OCI-LY3 (cell line): ENCODE measurements around the gene CTSD.

ENCODE experiments used
- EZH2phosphoT487 ChIP-seq: fragments of 200-600 bp; shearing (Covaris generic); IDR thresholded peaks from 2 replicates; pipeline ENCODE4 v1.6.1; 2018; ENCODE audit warnings: antibody characterized with exemption, mixed run types, low read depth
- TF ChIP-seq, protein P1 (sequence below): fragments of 200-600, 300-600 bp; sonication (generic); IDR thresholded peaks from 2 replicates; pipeline ENCODE4 v1.5.1; 2014; ENCODE audit warnings: antibody characterized with exemption, low read length, low read depth

GRCh38 chr11:1763336-1763795, 361 bp downstream of the CTSD start:
- TF ChIP-seq, protein P1, sequence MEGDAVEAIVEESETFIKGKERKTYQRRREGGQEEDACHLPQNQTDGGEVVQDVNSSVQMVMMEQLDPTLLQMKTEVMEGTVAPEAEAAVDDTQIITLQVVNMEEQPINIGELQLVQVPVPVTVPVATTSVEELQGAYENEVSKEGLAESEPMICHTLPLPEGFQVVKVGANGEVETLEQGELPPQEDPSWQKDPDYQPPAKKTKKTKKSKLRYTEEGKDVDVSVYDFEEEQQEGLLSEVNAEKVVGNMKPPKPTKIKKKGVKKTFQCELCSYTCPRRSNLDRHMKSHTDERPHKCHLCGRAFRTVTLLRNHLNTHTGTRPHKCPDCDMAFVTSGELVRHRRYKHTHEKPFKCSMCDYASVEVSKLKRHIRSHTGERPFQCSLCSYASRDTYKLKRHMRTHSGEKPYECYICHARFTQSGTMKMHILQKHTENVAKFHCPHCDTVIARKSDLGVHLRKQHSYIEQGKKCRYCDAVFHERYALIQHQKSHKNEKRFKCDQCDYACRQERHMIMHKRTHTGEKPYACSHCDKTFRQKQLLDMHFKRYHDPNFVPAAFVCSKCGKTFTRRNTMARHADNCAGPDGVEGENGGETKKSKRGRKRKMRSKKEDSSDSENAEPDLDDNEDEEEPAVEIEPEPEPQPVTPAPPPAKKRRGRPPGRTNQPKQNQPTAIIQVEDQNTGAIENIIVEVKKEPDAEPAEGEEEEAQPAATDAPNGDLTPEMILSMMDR: no peak
- no peak for TF ChIP-seq EZH2phosphoT487
